Forelimb muscle (tissue), 1 donor: ENCODE data around the gene CFAP157. TPM values are rescaled to one million over a fixed set of nuclear protein-coding genes. Genes with fewer than 3 reads are reported as not detected.
"Not testable (repeated sequence)": the region's sequence is repeated elsewhere in the genome, so short reads cannot be mapped to it uniquely, and the experiment has no call there.

ENCODE experiments used
- DNase-seq: peaks from one replicate; pipeline ENCODE4 v3.0.0-alpha.2; 2013; ENCODE audit warnings: low read depth
- polyA plus RNA-seq: library from polyadenylated mRNA; unstranded; fragments of 120-200 nt; gene quantifications from one replicate; pipeline ENCODE4 v1.2.1, GENCODE V29; 2013; ENCODE audit not compliant: insufficient read length

Gene CFAP157
- polyA plus RNA-seq, 1 donor, result 1.4 TPM

GRCh38 chr9:127735530-127736185, 28.9 kb downstream of the CFAP157 start:
- no peak for DNase-seq

GRCh38 chr9:127738666-127739065, 31.9 kb downstream of the CFAP157 start:
- no peak for DNase-seq

- DNase-seq, result no peak
These were observed 33.0 kb downstream of the CFAP157 start for GRCh38 chr9:127739614-127740330.

- DNase-seq, result no peak
These were observed 35.1 kb downstream of the CFAP157 start for GRCh38 chr9:127741831-127742434.

- DNase-seq, result no peak
These were observed 35.8 kb downstream of the CFAP157 start for GRCh38 chr9:127742435-127743088.

- no peak for DNase-seq
These were observed 37.8 kb downstream of the CFAP157 start for GRCh38 chr9:127744398-127745110.

GRCh38 chr9:127746959-127747569, 40.3 kb downstream of the CFAP157 start:
- no peak for DNase-seq

- no peak for DNase-seq
These were observed 42.5 kb downstream of the CFAP157 start for GRCh38 chr9:127749090-127749787.

- DNase-seq, result no peak
These were observed 44.7 kb downstream of the CFAP157 start for GRCh38 chr9:127751269-127752054.

- no peak for DNase-seq
These were observed 46.4 kb downstream of the CFAP157 start for GRCh38 chr9:127753148-127753547.

GRCh38 chr9:127753622-127754021, 46.8 kb downstream of the CFAP157 start:
- no peak for DNase-seq

GRCh38 chr9:127754099-127755060, 47.6 kb downstream of the CFAP157 start:
- DNase-seq, result no peak

- no peak for DNase-seq
These were observed 48.6 kb downstream of the CFAP157 start for GRCh38 chr9:127755061-127756060.

- DNase-seq, result no peak
These were observed 49.4 kb downstream of the CFAP157 start for GRCh38 chr9:127756233-127756632.

- not testable (repeated sequence) for DNase-seq
These were observed 50.0 kb downstream of the CFAP157 start for GRCh38 chr9:127756776-127757175.

GRCh38 chr9:127758843-127759242, 52.1 kb downstream of the CFAP157 start:
- no peak for DNase-seq

GRCh38 chr9:127761061-127761460, 54.3 kb downstream of the CFAP157 start:
- DNase-seq, result no peak
